SK-N-SH (cell line): Measurements from ENCODE around the gene CYP27B1. TPM values are rescaled to one million over a fixed set of nuclear protein-coding genes. Genes with fewer than 3 reads are reported as not detected.

Experiments used
- ELF1 ChIP-seq: IDR thresholded peaks from 2 replicates; pipeline ENCODE4 v1.4.0; 2012
- EP300 ChIP-seq, 2 experiments: IDR thresholded peaks; 2 replicates each; pipeline versions ENCODE4 v1.4.0 to v1.6.1; 2012; ENCODE audit warnings: borderline replicate concordance in 1 of 2, low read depth in 1 of 2, low read length in 1 of 2
- FOSL2 ChIP-seq: IDR thresholded peaks from 2 replicates; pipeline ENCODE4 v1.4.0; 2012; ENCODE audit warnings: low read depth, mild to moderate bottlenecking, moderate library complexity, borderline replicate concordance
- MEF2A ChIP-seq: IDR thresholded peaks from 2 replicates; pipeline ENCODE4 v1.4.0; 2012; ENCODE audit warnings: low read depth, borderline replicate concordance
- MXI1 ChIP-seq: IDR thresholded peaks from 2 replicates; pipeline ENCODE4 v1.6.1; 2012; ENCODE audit warnings: mild to moderate bottlenecking, low read depth, low read length, improper control_type of control experiment
- NRF1 ChIP-seq: IDR thresholded peaks from 2 replicates; pipeline ENCODE4 v1.6.1; 2012; ENCODE audit warnings: low read depth, mild to moderate bottlenecking, low read length
- POLR2AphosphoS5 ChIP-seq: IDR thresholded peaks from 2 replicates; pipeline ENCODE4 v1.6.1; 2012; ENCODE audit warnings: low read depth, low read length
- RAD21 ChIP-seq: IDR thresholded peaks from 2 replicates; pipeline ENCODE4 v1.6.1; 2012; ENCODE audit warnings: mild to moderate bottlenecking, low read length
- RCOR1 ChIP-seq: fragments of 150-350 bp; IDR thresholded peaks from 2 replicates; pipeline ENCODE4 v1.6.1; 2017; ENCODE audit warnings: antibody characterized with exemption, low read length
- RFX5 ChIP-seq: IDR thresholded peaks from 2 replicates; pipeline ENCODE4 v1.6.1; 2012; ENCODE audit warnings: mild to moderate bottlenecking, improper control_type of control experiment, low read length
- RXRA ChIP-seq: IDR thresholded peaks from 2 replicates; pipeline ENCODE4 v1.4.0; 2012; ENCODE audit warnings: low read depth, mild to moderate bottlenecking, borderline replicate concordance
- SMC3 ChIP-seq: IDR thresholded peaks from 2 replicates; pipeline ENCODE4 v1.6.1; 2012; ENCODE audit warnings: low read depth, low read length, improper control_type of control experiment
- TAF1 ChIP-seq: IDR thresholded peaks from 2 replicates; pipeline ENCODE4 v1.6.1; 2012; ENCODE audit warnings: low read depth, mild to moderate bottlenecking, low read length, moderate library complexity, borderline replicate concordance
- YY1 ChIP-seq: IDR thresholded peaks from 2 replicates; pipeline ENCODE4 v1.4.0; 2012; ENCODE audit warnings: low read depth, mild to moderate bottlenecking
- polyA plus RNA-seq, 3 experiments: library from polyadenylated mRNA; depleted of rRNA; stranded (reverse); fragments of >200 nt; gene quantifications; 2 replicates each; pipeline ENCODE4 v1.2.3, GENCODE V29; 2012
- TF ChIP-seq, protein P1 (sequence below): fragments of 200-600 bp; sonication (generic); IDR thresholded peaks from 2 replicates; pipeline ENCODE4 v1.6.1; 2017; ENCODE audit warnings: antibody characterized with exemption, mild to moderate bottlenecking, moderate library complexity
- TF ChIP-seq, protein P2 (sequence below): IDR thresholded peaks from 2 replicates; pipeline ENCODE4; 2012
- TF ChIP-seq, protein P3 (sequence below): fragments of 150-350 bp; IDR thresholded peaks from 2 replicates; pipeline ENCODE4 v1.6.1; 2016; ENCODE audit warnings: mild to moderate bottlenecking, low read depth, low read length
- TF ChIP-seq, protein P4 (sequence below): IDR thresholded peaks from 2 replicates; pipeline ENCODE4 v1.4.0; 2012; ENCODE audit warnings: low read depth, borderline replicate concordance
- TF ChIP-seq, protein P5 (sequence below): IDR thresholded peaks from 2 replicates; pipeline ENCODE4 v1.4.0; 2012; ENCODE audit warnings: low read depth, borderline replicate concordance

CYP27B1 gene
- polyA plus RNA-seq, 1 of the 3 experiments (the other 2 are of a cell fraction), result 1.7 TPM

DNA sequence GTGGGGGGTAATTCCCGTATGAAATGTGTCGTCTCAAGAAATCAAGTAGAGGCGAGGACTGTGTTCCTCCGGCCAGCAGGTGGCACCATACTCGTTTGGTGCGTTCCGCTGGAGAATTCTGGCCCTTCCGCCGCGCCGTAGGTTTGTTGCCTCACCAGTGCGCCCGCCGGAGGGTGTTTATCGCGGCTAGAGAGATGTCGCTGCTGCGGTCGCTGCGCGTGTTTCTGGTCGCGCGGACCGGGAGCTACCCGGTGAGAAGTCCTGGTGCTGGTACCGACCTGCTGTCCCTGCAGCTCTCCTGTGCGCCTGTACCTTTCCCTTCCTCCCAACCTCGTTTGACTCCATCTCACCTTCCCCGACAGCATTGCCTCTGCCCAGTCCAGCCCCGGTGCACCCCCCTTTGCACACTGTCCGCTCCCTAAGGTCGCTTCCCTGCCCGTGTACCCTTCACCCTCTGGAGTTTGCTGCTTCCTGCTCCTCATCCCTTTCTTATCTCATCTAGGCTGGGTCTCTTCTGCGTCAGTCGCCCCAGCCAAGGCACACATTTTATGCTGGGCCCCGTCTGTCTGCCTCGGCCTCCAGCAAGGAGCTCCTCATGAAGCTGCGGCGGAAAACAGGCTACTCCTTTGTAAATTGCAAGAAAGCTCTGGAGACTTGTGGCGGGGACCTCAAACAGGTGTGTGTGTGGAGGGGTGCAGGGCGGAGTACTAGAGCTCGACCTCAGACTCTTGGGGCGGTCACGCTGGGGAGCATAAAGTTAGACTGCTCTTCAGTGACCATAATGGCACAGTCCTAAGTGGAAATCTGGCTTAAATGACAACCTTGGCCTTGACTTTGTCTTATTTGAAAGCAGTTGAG, 16.0 kb upstream of the CYP27B1 start, which contains the start of gene TSFM (continued):
- TF ChIP-seq, protein P1, sequence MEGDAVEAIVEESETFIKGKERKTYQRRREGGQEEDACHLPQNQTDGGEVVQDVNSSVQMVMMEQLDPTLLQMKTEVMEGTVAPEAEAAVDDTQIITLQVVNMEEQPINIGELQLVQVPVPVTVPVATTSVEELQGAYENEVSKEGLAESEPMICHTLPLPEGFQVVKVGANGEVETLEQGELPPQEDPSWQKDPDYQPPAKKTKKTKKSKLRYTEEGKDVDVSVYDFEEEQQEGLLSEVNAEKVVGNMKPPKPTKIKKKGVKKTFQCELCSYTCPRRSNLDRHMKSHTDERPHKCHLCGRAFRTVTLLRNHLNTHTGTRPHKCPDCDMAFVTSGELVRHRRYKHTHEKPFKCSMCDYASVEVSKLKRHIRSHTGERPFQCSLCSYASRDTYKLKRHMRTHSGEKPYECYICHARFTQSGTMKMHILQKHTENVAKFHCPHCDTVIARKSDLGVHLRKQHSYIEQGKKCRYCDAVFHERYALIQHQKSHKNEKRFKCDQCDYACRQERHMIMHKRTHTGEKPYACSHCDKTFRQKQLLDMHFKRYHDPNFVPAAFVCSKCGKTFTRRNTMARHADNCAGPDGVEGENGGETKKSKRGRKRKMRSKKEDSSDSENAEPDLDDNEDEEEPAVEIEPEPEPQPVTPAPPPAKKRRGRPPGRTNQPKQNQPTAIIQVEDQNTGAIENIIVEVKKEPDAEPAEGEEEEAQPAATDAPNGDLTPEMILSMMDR, result peak; percentile 95
- TF ChIP-seq RXRA (no peak), YY1 (peak; percentile 73), FOSL2 (peak; percentile 2; the same call in 1 of the 2 replicates), RAD21 (peak; percentile 35; the same call in 1 of the 2 replicates), POLR2AphosphoS5 (peak; percentile 92), MEF2A (no peak), SMC3 (peak; percentile 47), EP300 (IDR thresholded peaks at IDR 0.05; ENCODE audit: borderline replicate concordance in 1 of 2, low read depth in 1 of 2, low read length in 1 of 2) (no peak), RCOR1 (no peak), TAF1 (peak; percentile 91), ELF1 (peak; percentile 80; the same call in 1 of the 2 replicates), RFX5 (no peak), MXI1 (peak; percentile 93), NRF1 (no peak)
- TF ChIP-seq, protein P2, sequence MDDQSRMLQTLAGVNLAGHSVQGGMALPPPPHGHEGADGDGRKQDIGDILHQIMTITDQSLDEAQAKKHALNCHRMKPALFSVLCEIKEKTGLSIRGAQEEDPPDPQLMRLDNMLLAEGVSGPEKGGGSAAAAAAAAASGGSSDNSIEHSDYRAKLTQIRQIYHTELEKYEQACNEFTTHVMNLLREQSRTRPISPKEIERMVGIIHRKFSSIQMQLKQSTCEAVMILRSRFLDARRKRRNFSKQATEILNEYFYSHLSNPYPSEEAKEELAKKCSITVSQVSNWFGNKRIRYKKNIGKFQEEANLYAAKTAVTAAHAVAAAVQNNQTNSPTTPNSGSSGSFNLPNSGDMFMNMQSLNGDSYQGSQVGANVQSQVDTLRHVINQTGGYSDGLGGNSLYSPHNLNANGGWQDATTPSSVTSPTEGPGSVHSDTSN, result peak; percentile 37; the same call in 1 of the 2 replicates
- TF ChIP-seq, protein P3, sequence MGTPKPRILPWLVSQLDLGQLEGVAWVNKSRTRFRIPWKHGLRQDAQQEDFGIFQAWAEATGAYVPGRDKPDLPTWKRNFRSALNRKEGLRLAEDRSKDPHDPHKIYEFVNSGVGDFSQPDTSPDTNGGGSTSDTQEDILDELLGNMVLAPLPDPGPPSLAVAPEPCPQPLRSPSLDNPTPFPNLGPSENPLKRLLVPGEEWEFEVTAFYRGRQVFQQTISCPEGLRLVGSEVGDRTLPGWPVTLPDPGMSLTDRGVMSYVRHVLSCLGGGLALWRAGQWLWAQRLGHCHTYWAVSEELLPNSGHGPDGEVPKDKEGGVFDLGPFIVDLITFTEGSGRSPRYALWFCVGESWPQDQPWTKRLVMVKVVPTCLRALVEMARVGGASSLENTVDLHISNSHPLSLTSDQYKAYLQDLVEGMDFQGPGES, result no peak
- TF ChIP-seq, protein P4, sequence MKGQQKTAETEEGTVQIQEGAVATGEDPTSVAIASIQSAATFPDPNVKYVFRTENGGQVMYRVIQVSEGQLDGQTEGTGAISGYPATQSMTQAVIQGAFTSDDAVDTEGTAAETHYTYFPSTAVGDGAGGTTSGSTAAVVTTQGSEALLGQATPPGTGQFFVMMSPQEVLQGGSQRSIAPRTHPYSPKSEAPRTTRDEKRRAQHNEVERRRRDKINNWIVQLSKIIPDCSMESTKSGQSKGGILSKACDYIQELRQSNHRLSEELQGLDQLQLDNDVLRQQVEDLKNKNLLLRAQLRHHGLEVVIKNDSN, result no peak
- TF ChIP-seq, protein P5, sequence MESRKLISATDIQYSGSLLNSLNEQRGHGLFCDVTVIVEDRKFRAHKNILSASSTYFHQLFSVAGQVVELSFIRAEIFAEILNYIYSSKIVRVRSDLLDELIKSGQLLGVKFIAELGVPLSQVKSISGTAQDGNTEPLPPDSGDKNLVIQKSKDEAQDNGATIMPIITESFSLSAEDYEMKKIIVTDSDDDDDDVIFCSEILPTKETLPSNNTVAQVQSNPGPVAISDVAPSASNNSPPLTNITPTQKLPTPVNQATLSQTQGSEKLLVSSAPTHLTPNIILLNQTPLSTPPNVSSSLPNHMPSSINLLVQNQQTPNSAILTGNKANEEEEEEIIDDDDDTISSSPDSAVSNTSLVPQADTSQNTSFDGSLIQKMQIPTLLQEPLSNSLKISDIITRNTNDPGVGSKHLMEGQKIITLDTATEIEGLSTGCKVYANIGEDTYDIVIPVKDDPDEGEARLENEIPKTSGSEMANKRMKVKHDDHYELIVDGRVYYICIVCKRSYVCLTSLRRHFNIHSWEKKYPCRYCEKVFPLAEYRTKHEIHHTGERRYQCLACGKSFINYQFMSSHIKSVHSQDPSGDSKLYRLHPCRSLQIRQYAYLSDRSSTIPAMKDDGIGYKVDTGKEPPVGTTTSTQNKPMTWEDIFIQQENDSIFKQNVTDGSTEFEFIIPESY, result peak; percentile 91; the same call in 1 of the 2 replicates
